Trophoblast cell (in vitro differentiated cells and primary cell): ENCODE measurements around the gene MRGPRE. TPM values are rescaled to one million over a fixed set of nuclear protein-coding genes. Genes with fewer than 3 reads are reported as not detected.
"Not testable (repeated sequence)": the region's sequence is repeated elsewhere in the genome, so short reads cannot be mapped to it uniquely, and the experiment has no call there.

Experiments
- DNase-seq, 2 donors: peaks; one replicate each; pipeline ENCODE4 v3.0.0-alpha.2; 2016
- H2AFZ ChIP-seq: 2 replicates; pipeline ENCODE4 v1.6.1; 2013; ENCODE audit warnings: low read length, moderate library complexity, mild to moderate bottlenecking; ENCODE audit not compliant: insufficient read depth, poor library complexity
- H2AK5ac ChIP-seq: 2 replicates; pipeline ENCODE4 v1.6.1; 2013; ENCODE audit warnings: mild to moderate bottlenecking, low read length
- H2BK120ac ChIP-seq: 2 replicates; pipeline ENCODE4 v1.6.1; 2013; ENCODE audit warnings: low read length, mild to moderate bottlenecking, moderate library complexity; ENCODE audit not compliant: insufficient read depth, poor library complexity
- H2BK12ac ChIP-seq: 2 replicates; pipeline ENCODE4 v1.6.1; 2013; ENCODE audit warnings: mild to moderate bottlenecking, low read length, moderate library complexity
- H2BK5ac ChIP-seq: 2 replicates; pipeline ENCODE4 v1.6.1; 2013; ENCODE audit warnings: low read length, low read depth, moderate library complexity, mild to moderate bottlenecking; ENCODE audit not compliant: poor library complexity
- H3K14ac ChIP-seq: 2 replicates; pipeline ENCODE4 v1.6.1; 2013; ENCODE audit warnings: mild to moderate bottlenecking, low read length
- H3K18ac ChIP-seq: 2 replicates; pipeline ENCODE4 v1.6.1; 2013; ENCODE audit warnings: mild to moderate bottlenecking, low read length
- H3K23ac ChIP-seq: 2 replicates; pipeline ENCODE4 v1.6.1; 2013; ENCODE audit warnings: low read length
- H3K27ac ChIP-seq: 2 replicates; pipeline ENCODE4 v1.5.1; 2013; ENCODE audit warnings: low read depth, mild to moderate bottlenecking, inconsistent platforms, low read length, moderate library complexity
- H3K27me3 ChIP-seq: 2 replicates; pipeline ENCODE4 v1.6.1; 2013; ENCODE audit warnings: inconsistent platforms, mild to moderate bottlenecking, low read length, moderate library complexity; ENCODE audit not compliant: insufficient read depth
- H3K36me3 ChIP-seq, 2 experiments: 1 replicate in 1 of 2; 2 replicates in 1 of 2; pipeline ENCODE4 v1.6.1; 2013; ENCODE audit warnings: low read length in 2 of 2, mild to moderate bottlenecking in 2 of 2, moderate library complexity in 1 of 2; ENCODE audit not compliant: insufficient read depth in 2 of 2, control insufficient read depth in 1 of 2
- H3K4ac ChIP-seq: 2 replicates; pipeline ENCODE4 v1.6.1; 2013; ENCODE audit warnings: low read depth, mild to moderate bottlenecking, low read length, moderate library complexity
- H3K4me1 ChIP-seq, 2 experiments: 1 replicate in 1 of 2; 2 replicates in 1 of 2; pipeline ENCODE4 v1.6.1; 2013; ENCODE audit warnings: low read length in 2 of 2, mild to moderate bottlenecking in 2 of 2, moderate library complexity in 1 of 2; ENCODE audit not compliant: insufficient read depth in 2 of 2, control insufficient read depth in 1 of 2
- H3K4me2 ChIP-seq: 2 replicates; pipeline ENCODE4 v1.6.1; 2013; ENCODE audit warnings: inconsistent platforms, mild to moderate bottlenecking, low read length, moderate library complexity
- H3K4me3 ChIP-seq: 2 replicates; pipeline ENCODE4 v1.5.1; 2013; ENCODE audit warnings: mild to moderate bottlenecking, low read depth, low read length, inconsistent platforms
- H3K79me1 ChIP-seq: one replicate; pipeline ENCODE4 v1.6.1; 2013; ENCODE audit warnings: low read length
- H3K79me2 ChIP-seq: 2 replicates; pipeline ENCODE4 v1.6.1; 2013; ENCODE audit warnings: low read length, mild to moderate bottlenecking; ENCODE audit not compliant: control insufficient read depth, insufficient read depth, poor library complexity
- H3K9ac ChIP-seq: 2 replicates; pipeline ENCODE4 v1.6.1; 2013; ENCODE audit warnings: mild to moderate bottlenecking, low read length
- H3K9me3 ChIP-seq: 2 replicates; pipeline ENCODE4 v1.6.1; 2013; ENCODE audit warnings: low read depth, mild to moderate bottlenecking, control low read depth, inconsistent platforms, low read length; ENCODE audit not compliant: insufficient read depth
- H4K12ac ChIP-seq: 2 replicates; pipeline ENCODE4 v1.6.1; 2013; ENCODE audit warnings: low read depth, mild to moderate bottlenecking, low read length, moderate library complexity
- H4K8ac ChIP-seq: 2 replicates; pipeline ENCODE4 v1.6.1; 2013; ENCODE audit warnings: low read depth, mild to moderate bottlenecking, low read length, moderate library complexity
- H4K91ac ChIP-seq: one replicate; pipeline ENCODE4 v1.6.1; 2013; ENCODE audit warnings: low read depth, mild to moderate bottlenecking, low read length, moderate library complexity
- WGBS: extraction: QIAGEN DNeasy Blood & Tissue Kit; methylation state at CpG from one replicate; pipeline ENCODE4 v1.1.7; 2013; ENCODE audit warnings: missing lambda C conversion rate; ENCODE audit not compliant: insufficient read length, insufficient coverage; ENCODE audit errors: extremely low coverage; 5-methylcytosine and 5-hydroxymethylcytosine counted together
- polyA plus RNA-seq: library from polyadenylated mRNA; stranded (reverse); fragments of 200-250 nt; gene quantifications from 2 replicates; pipeline ENCODE4 v1.2.3, GENCODE V29; 2013

Gene MRGPRE, protein sequence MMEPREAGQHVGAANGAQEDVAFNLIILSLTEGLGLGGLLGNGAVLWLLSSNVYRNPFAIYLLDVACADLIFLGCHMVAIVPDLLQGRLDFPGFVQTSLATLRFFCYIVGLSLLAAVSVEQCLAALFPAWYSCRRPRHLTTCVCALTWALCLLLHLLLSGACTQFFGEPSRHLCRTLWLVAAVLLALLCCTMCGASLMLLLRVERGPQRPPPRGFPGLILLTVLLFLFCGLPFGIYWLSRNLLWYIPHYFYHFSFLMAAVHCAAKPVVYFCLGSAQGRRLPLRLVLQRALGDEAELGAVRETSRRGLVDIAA
- polyA plus RNA-seq, result 0.06 TPM in 1 of 2 replicates, not detected in the other

DNA sequence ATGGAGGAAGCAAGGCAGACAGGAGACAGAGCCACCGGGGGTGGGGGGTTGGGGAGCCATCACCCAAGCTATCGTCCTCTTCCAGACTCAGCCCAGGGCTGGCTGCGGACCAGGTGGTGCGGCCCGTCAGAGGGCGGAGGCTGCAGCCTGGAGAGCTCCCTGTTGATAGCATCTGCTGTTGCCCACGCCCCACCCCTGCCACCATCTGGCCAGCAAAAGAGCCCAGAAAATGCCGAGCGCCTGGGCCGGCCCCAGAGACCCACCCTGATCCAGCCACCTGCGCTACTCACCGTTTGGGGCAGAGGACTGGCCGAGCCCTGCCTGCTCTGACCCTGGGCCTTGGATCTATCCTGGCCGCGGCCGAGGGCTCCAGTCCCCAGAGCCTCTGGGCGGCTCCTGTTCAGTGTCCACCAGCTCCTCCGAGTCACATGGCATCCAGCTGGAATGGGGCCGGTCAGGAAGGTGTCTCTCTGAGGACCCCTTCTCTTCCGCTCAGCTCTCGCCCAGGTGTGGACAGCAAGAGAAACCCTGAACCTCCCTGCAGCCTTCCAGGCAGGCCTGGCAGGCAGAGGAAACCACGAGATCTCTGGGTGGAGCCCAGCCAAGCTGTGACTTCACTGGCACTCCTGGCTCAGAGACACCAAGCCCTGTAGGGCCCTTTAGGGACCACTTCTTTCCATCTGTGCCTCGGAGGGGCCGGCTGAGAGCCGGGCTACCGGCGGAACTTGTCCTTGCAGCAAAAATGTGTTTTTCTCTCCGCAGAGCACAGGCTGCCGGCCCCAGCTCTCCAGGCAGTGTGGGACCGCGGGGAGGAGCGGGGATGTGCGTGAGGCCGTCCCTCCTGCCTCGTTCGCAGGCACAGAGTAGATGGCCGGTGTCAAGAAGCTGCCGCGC, at the start of gene MRGPRE:
MRGPRE (minus strand) TSS at position 567 of the 894 bp plus-strand sequence. CDS start 3,618 bp downstream, outside the sequence.
- Histone ChIP-seq H3K23ac (no peak within 1 kb of the TSS), H3K4ac (no peak within 1 kb of the TSS), H3K79me2 (no peaks in the 10 kb centered on the region), H3K27me3 (no peaks in the 10 kb centered on the region), H4K12ac (no peak within 1 kb of the TSS), H3K4me3 (no peak within 1 kb of the TSS), H3K9me3 (no peaks in the 10 kb centered on the region), H2BK120ac (no peak within 1 kb of the TSS), H3K4me2 (no peak within 1 kb of the TSS), H3K9ac (no peak within 1 kb of the TSS), H3K36me3 (no peaks in the 10 kb centered on the region), H2AFZ (no peak within 1 kb of the TSS), H3K4me1 (no peaks in the 10 kb centered on the region), H3K27ac (no peak within 1 kb of the TSS), H2BK5ac (no peak within 1 kb of the TSS), H3K18ac (no peak within 1 kb of the TSS), H2BK12ac (no peak within 1 kb of the TSS), H4K91ac (no peak within 1 kb of the TSS), H4K8ac (no peak within 1 kb of the TSS), H3K79me1 (no peaks in the 10 kb centered on the region), H2AK5ac (no peak within 1 kb of the TSS), H3K14ac (no peak within 1 kb of the TSS)
- no peak for DNase-seq
- no CpG with 5 or more reads among the region's 39 CpGs for WGBS

DNA sequence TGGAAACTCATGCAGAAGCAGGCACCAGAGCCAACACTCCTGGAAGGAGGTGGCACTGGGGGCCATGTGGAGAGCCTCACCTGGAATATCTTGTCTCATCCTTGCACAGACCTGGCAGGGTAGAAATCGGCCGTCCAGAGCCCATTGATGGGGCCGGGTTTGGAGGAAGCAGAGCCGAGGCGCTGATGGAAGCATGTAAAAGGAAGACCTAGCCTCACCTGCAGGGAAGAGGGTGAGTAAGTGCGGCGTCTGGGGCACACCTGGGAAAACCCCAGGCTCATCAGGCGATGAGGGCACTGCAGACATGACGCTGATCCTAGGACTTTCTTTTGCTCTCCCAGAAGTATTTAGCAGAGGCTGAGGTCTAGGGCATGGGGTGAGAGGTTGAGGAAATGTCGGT, 48.9 kb upstream of the MRGPRE start:
- not testable (repeated sequence) for H3K23ac ChIP-seq, H3K9me3 ChIP-seq, H3K4ac ChIP-seq, H3K79me1 ChIP-seq, H3K36me3 ChIP-seq, H3K18ac ChIP-seq, H3K27me3 ChIP-seq, H3K79me2 ChIP-seq, H3K9ac ChIP-seq, DNase-seq, H2AFZ ChIP-seq, H4K8ac ChIP-seq, H4K12ac ChIP-seq, H2BK120ac ChIP-seq, H3K4me1 ChIP-seq, H3K4me3 ChIP-seq, H3K27ac ChIP-seq, H3K4me2 ChIP-seq, H2AK5ac ChIP-seq, H2BK12ac ChIP-seq, H4K91ac ChIP-seq, H2BK5ac ChIP-seq, H3K14ac ChIP-seq
- no CpG with 5 or more reads among the region's 10 CpGs for WGBS

DNA sequence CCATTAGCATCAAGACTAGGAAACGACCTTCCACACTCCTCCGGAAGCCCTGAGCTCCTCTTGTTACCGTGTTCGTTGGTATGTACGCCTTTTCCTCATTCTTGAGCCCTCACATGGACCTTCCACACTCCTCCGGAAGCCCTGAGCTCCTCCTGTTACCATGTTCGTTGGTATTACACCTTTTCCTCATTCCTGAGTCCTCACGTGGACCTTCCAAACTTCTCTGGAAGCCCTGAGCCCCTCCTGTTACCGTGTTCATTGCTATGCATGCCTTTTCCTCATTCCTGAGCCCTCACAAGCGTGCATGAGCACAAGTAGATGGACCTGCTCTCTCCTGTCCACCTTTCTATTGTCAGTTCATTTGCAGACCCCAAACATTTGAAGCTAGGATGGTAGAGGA, 48.4 kb upstream of the MRGPRE start:
- not testable (repeated sequence) for H3K4me2 ChIP-seq, H4K12ac ChIP-seq, H3K23ac ChIP-seq, H4K8ac ChIP-seq, H3K9me3 ChIP-seq, H3K4me1 ChIP-seq, H3K9ac ChIP-seq, DNase-seq, H2BK120ac ChIP-seq, H3K27ac ChIP-seq, H2BK5ac ChIP-seq, H3K79me2 ChIP-seq, H3K4ac ChIP-seq, H3K27me3 ChIP-seq, H2BK12ac ChIP-seq, H3K79me1 ChIP-seq, H3K14ac ChIP-seq, H3K36me3 ChIP-seq, H3K18ac ChIP-seq, H3K4me3 ChIP-seq, H2AFZ ChIP-seq, H4K91ac ChIP-seq, H2AK5ac ChIP-seq
- no CpG with 5 or more reads among the region's 10 CpGs for WGBS

DNA sequence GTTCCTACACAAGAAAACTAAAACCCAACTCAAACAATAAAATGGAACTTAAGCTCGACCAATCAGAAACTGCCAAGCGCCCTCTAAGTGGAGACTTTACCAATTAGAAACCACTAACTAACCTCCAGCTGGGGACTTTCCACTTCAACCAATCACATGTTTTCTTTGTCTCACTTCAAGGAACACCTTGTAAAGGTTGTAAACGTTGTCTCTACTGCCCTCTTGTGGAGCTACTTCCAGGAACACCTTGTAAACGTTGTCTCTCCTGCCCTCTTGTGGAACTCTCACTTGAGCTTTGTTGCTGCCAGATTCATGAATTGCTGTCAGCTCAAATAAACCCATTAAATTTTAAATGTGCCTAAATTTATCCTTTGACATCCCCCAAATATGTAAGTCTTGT, 46.7 kb upstream of the MRGPRE start:
- H2AFZ ChIP-seq, H3K14ac ChIP-seq, H3K4me1 ChIP-seq, H3K27me3 ChIP-seq, H3K36me3 ChIP-seq, H3K4ac ChIP-seq, H4K91ac ChIP-seq, H4K12ac ChIP-seq, H3K18ac ChIP-seq, H3K9ac ChIP-seq, H2BK5ac ChIP-seq, H3K9me3 ChIP-seq, H4K8ac ChIP-seq, H2AK5ac ChIP-seq, H3K4me3 ChIP-seq, H3K79me1 ChIP-seq, H3K79me2 ChIP-seq, H3K23ac ChIP-seq, H3K4me2 ChIP-seq, H2BK12ac ChIP-seq, H2BK120ac ChIP-seq, DNase-seq, H3K27ac ChIP-seq: not testable (repeated sequence)
- WGBS, result no CpG with 5 or more reads among the region's 4 CpGs
